ENCODE data around the gene NRG3.

- no peak for TF ChIP-seq CTCF (IDR thresholded peaks at IDR 0.05)
- TF ChIP-seq EZH2 (IDR thresholded peaks at IDR 0.05; ENCODE audit: borderline replicate concordance, insufficient read depth, low read depth, low read length, poor library complexity, severe bottlenecking) = no peak
Measured at GRCh38 chr10:82722273-82722672, 847.3 kb downstream of the NRG3 start.
